Type B pancreatic cell (in vitro differentiated cells): Measurements from ENCODE around the gene ATXN7L3. TPM values are rescaled to one million over a fixed set of nuclear protein-coding genes. Genes with fewer than 3 reads are reported as not detected.

Experiments
- DNase-seq: peaks from one replicate; pipeline ENCODE4 v3.0.0; 2021; ENCODE audit warnings: mixed read lengths; ENCODE audit not compliant: unreplicated experiment; ENCODE audit errors: extremely low spot score
- H3K27ac Mint-ChIP-seq: 2 replicates; pipeline ENCODE4 v1.8.0; 2021; ENCODE audit warnings: mild to moderate bottlenecking, mixed read lengths
- H3K27me3 Mint-ChIP-seq: 2 replicates; pipeline ENCODE4 v1.8.0; 2021; ENCODE audit warnings: mixed read lengths
- H3K36me3 Mint-ChIP-seq: 2 replicates; pipeline ENCODE4 v1.8.0; 2021; ENCODE audit warnings: mixed read lengths
- H3K4me1 Mint-ChIP-seq: one replicate; pipeline ENCODE4 v1.8.0; 2021; ENCODE audit warnings: mixed read lengths; ENCODE audit not compliant: unreplicated experiment
- H3K4me3 Mint-ChIP-seq: 2 replicates; pipeline ENCODE4 v1.8.0; 2021; ENCODE audit warnings: mild to moderate bottlenecking, mixed read lengths
- H3K9me3 Mint-ChIP-seq: 2 replicates; pipeline ENCODE4 v1.8.0; 2021; ENCODE audit warnings: mixed read lengths
- total RNA-seq: library from RNA; stranded (reverse); gene quantifications from 2 replicates; pipeline ENCODE4 v1.2.1, GENCODE V29; 2021; ENCODE audit warnings: low replicate concordance
- TF ChIP-seq, protein P1 (sequence below): fragments of 200-600 bp; sonication (generic); conservative IDR thresholded peaks from 2 replicates; pipeline ENCODE4 v1.5.0; 2021; ENCODE audit warnings: antibody characterized with exemption, mild to moderate bottlenecking

ATXN7L3 gene
- total RNA-seq, 1 donor from 2014 or later, result 96.7 TPM

DNA sequence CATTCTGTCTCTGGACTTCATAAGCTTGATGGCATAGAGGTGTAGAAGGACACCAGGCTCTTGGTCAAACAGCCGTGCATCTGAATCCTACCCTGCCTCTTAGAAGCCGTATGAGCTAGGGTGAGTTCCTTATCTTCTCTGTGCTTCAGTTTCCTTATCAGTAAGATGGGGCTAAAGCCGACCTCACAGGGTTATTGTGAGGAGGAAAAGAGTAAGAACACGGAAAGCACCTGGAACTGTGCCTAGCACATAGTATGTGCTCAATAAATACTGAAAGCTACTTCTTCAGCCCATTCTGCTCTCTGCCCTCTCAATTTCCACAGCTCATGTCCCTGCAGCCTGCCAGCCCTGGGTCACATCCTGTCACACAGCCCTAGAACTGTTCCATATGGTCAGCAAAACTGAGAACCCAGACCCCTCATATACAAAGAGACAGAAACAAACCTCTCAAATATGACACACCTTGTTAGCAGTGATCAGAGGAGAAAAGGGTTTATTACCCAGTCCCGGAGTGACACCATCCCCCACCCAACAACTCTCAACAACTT is 36.8 kb upstream of the ATXN7L3 start:
- no peaks in the 10 kb centered on the region for H3K36me3 Mint-ChIP-seq
- H3K27ac Mint-ChIP-seq, result no peak overlapping the region
- TF ChIP-seq, protein P1, sequence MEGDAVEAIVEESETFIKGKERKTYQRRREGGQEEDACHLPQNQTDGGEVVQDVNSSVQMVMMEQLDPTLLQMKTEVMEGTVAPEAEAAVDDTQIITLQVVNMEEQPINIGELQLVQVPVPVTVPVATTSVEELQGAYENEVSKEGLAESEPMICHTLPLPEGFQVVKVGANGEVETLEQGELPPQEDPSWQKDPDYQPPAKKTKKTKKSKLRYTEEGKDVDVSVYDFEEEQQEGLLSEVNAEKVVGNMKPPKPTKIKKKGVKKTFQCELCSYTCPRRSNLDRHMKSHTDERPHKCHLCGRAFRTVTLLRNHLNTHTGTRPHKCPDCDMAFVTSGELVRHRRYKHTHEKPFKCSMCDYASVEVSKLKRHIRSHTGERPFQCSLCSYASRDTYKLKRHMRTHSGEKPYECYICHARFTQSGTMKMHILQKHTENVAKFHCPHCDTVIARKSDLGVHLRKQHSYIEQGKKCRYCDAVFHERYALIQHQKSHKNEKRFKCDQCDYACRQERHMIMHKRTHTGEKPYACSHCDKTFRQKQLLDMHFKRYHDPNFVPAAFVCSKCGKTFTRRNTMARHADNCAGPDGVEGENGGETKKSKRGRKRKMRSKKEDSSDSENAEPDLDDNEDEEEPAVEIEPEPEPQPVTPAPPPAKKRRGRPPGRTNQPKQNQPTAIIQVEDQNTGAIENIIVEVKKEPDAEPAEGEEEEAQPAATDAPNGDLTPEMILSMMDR, result no peak
- no peak for DNase-seq
- H3K4me1 Mint-ChIP-seq, result peaks cover 6% of the 10 kb centered on the region
- H3K27me3 Mint-ChIP-seq, result peaks cover 7% of the 10 kb centered on the region
- H3K4me3 Mint-ChIP-seq, result no peak overlapping the region
- H3K9me3 Mint-ChIP-seq, result no peaks in the 10 kb centered on the region

DNA sequence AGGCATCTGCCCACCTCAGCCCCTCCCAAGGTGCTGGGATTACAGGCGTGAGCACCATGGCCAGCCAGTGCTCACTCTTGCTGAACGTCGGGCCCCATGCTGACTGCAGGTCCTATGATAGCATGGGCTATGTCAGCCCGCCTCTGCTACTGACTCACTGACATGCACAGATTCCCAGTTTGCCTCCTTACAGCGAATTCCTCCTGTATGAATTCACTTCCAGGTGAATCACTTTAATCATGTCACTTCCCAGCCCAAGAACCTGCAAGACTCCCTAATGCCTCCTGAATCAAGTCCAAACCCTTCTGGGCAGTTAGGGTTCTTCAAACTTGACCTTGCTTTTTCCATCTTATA is 35.9 kb upstream of the ATXN7L3 start:
- peaks cover 6% of the 10 kb centered on the region for H3K4me1 Mint-ChIP-seq
- no peak overlapping the region for H3K27ac Mint-ChIP-seq
- no peaks in the 10 kb centered on the region for H3K9me3 Mint-ChIP-seq
- no peak for DNase-seq
- peaks cover 4% of the 10 kb centered on the region for H3K27me3 Mint-ChIP-seq
- no peak overlapping the region for H3K4me3 Mint-ChIP-seq
- H3K36me3 Mint-ChIP-seq, result no peaks in the 10 kb centered on the region
- TF ChIP-seq, protein P1, result no peak

DNA sequence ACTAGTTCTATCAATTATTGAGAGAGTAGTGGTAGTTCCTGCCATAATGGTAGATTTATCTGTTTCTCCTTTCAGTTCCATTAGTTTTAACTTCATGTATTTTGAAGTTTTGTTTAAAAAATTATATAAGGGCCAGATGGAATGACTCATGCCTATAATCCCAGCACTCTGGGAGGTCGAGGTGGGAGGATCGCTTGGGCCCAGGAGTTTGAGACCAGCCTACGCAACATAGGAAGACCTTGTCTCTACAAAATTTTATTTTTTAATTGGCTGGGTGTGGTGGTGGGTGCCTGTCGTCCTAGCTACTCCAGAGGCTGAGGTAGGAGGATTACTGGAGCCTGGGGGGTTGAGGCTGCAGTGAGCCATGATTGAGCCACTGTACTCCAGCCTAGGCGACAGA is 33.9 kb upstream of the ATXN7L3 start:
- Mint-ChIP-seq H3K4me3 (no peak overlapping the region), H3K36me3 (no peaks in the 10 kb centered on the region), H3K27ac (no peak overlapping the region), H3K9me3 (no peaks in the 10 kb centered on the region), H3K4me1 (peaks cover 14% of the 10 kb centered on the region), H3K27me3 (peaks cover 4% of the 10 kb centered on the region)
- TF ChIP-seq, protein P1, result no peak
- DNase-seq, result no peak

DNA sequence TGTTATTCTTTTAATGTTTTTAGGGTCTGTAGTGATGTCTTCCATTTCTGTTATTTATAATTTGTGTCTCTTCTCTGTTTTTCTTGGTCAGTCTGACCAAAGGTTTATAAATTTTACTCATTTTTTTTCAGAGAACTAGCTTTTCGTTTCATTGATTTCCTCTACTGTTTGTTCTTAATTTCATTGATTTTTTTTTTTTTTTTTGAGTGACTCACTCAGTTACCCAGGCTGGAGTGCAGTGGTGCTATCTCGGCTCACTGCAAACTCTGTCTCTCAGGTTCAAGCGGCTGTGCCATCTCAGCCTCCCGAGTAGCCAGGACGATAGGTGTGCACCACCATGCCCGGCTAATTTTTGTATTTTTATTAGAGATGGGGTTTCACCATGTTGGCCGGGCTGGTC is 32.4 kb upstream of the ATXN7L3 start:
- Mint-ChIP-seq H3K27me3 (peaks cover 4% of the 10 kb centered on the region), H3K4me1 (peaks cover 14% of the 10 kb centered on the region), H3K9me3 (no peaks in the 10 kb centered on the region), H3K36me3 (no peaks in the 10 kb centered on the region), H3K4me3 (no peak overlapping the region), H3K27ac (no peak overlapping the region)
- TF ChIP-seq, protein P1, result no peak
- DNase-seq, result no peak

DNA sequence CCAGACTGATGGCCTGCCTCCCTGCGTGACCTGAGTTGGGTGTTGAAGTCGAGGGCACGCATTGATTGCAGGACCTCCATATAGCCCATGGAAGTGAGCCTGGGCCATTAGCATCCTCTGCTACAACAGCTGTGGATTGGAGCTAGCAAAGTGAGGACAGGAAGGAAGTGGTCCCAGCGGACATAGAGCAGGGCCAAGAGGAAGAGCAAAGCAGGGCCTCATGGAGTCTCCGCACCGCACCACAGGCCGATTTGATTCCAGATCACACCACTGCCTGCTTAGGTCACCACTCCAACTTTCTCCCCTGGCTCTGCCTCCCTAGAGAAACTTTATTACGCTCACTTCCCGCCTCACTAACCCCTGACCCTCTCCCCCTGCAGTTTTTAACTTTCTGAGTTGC is 30.5 kb upstream of the ATXN7L3 start:
- H3K4me3 Mint-ChIP-seq, result no peak overlapping the region
- no peaks in the 10 kb centered on the region for H3K9me3 Mint-ChIP-seq
- TF ChIP-seq, protein P1, result no peak
- no peaks in the 10 kb centered on the region for H3K36me3 Mint-ChIP-seq
- H3K27me3 Mint-ChIP-seq, result no peaks in the 10 kb centered on the region
- DNase-seq, result no peak
- H3K4me1 Mint-ChIP-seq, result peaks cover 13% of the 10 kb centered on the region
- no peak overlapping the region for H3K27ac Mint-ChIP-seq

DNA sequence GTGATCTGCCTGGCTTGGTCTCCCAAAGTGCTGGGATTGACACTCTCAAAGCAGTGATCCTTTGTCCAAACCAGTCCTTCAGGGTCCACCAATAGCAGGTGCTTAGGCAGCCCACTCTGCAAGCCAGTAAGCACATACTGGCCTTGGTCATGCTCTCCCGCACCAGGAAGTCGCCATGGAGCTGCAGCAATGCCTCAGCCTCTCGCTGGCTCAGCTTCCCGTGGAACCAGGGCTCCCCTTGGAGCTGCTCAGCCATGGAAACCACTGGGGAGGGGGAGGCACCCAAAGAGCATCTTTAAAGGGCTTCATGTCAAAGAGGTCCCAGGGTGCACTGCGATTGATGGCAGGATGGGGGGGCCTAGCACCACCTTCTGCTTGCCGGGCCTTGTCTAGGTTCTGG is 29.4 kb upstream of the ATXN7L3 start:
- Mint-ChIP-seq H3K4me1 (peaks cover 9% of the 10 kb centered on the region), H3K4me3 (no peak overlapping the region), H3K27ac (no peak overlapping the region), H3K9me3 (no peaks in the 10 kb centered on the region), H3K36me3 (no peaks in the 10 kb centered on the region), H3K27me3 (no peaks in the 10 kb centered on the region)
- TF ChIP-seq, protein P1, result no peak
- DNase-seq, result no peak
